GM21717 (cell line): Measurements from ENCODE around the gene CELF5.

ENCODE experiments used
- ATAC-seq: cut with Tn5 transposase; IDR thresholded peaks from one replicate; pipeline ENCODE4 v1.9.1; 2021; ENCODE audit warnings: mild to moderate bottlenecking, moderate library complexity; ENCODE audit not compliant: unreplicated experiment

CELF5 gene

GRCh38 chr19:3270902-3271301 is 46.4 kb downstream of the CELF5 start:
- ATAC-seq = no peak

- no peak for ATAC-seq
Measured at GRCh38 chr19:3272401-3272931, 48.0 kb downstream of the CELF5 start.

GRCh38 chr19:3272952-3273351 is 48.5 kb downstream of the CELF5 start:
- ATAC-seq = no peak

GRCh38 chr19:3274245-3274941 is 49.9 kb downstream of the CELF5 start:
- no peak for ATAC-seq

- ATAC-seq = no peak
Measured at GRCh38 chr19:3274942-3275582, 50.6 kb downstream of the CELF5 start.

GRCh38 chr19:3275583-3276340 is 51.3 kb downstream of the CELF5 start:
- no peak for ATAC-seq

GRCh38 chr19:3276341-3276799 is 51.9 kb downstream of the CELF5 start:
- ATAC-seq = no peak

- ATAC-seq = no peak
Measured at GRCh38 chr19:3277649-3278048, 53.2 kb downstream of the CELF5 start.

- ATAC-seq = no peak
Measured at GRCh38 chr19:3278294-3278693, 53.8 kb downstream of the CELF5 start.

- no peak for ATAC-seq
Measured at GRCh38 chr19:3278749-3279148, 54.3 kb downstream of the CELF5 start.

- ATAC-seq = no peak
Measured at GRCh38 chr19:3279306-3279705, 54.8 kb downstream of the CELF5 start.

GRCh38 chr19:3281026-3281425 is 56.6 kb downstream of the CELF5 start:
- no peak for ATAC-seq

GRCh38 chr19:3282155-3282554 is 57.7 kb downstream of the CELF5 start:
- no peak for ATAC-seq

- ATAC-seq = no peak
Measured at GRCh38 chr19:3282564-3282963, 58.1 kb downstream of the CELF5 start.

- no peak for ATAC-seq
Measured at GRCh38 chr19:3283246-3283751, 58.8 kb downstream of the CELF5 start.

GRCh38 chr19:3283886-3284657 is 59.6 kb downstream of the CELF5 start:
- no peak for ATAC-seq

GRCh38 chr19:3284759-3285646 is 60.5 kb downstream of the CELF5 start:
- no peak for ATAC-seq

GRCh38 chr19:3285647-3286176 is 61.3 kb downstream of the CELF5 start:
- ATAC-seq = no peak

- ATAC-seq = no peak
Measured at GRCh38 chr19:3287814-3288213, 63.4 kb downstream of the CELF5 start.
